HepG2 (cell line): Measurements from ENCODE around the gene NEDD8. TPM values are rescaled to one million over a fixed set of nuclear protein-coding genes. Genes with fewer than 3 reads are reported as not detected.

ENCODE experiments used
- ARNT2 ChIP-seq: sonication (generic); formaldehyde crosslinking; IDR thresholded peaks from 2 replicates; pipeline ENCODE4 v1.8.0; 2022; ENCODE audit warnings: mild to moderate bottlenecking, low read depth, missing genetic modification reagents, moderate library complexity
- BORCS8-MEF2B ChIP-seq: sonication (generic); formaldehyde crosslinking; IDR thresholded peaks from 2 replicates; pipeline ENCODE4 v1.8.0; 2022; ENCODE audit warnings: mild to moderate bottlenecking, missing genetic modification reagents
- CEBPB ChIP-seq: IDR thresholded peaks from 2 replicates; pipeline ENCODE4 v1.6.1; 2011; ENCODE audit warnings: low read depth, low read length, improper control_type of control experiment, borderline replicate concordance
- CHD2 ChIP-seq: IDR thresholded peaks from 2 replicates; pipeline ENCODE4 v1.6.1; 2011; ENCODE audit warnings: low read depth, low read length, improper control_type of control experiment
- ELF4 ChIP-seq: sonication (generic); formaldehyde crosslinking; IDR thresholded peaks from 2 replicates; pipeline ENCODE4 v1.5.0; 2020; ENCODE audit warnings: missing genetic modification reagents, mild to moderate bottlenecking, moderate library complexity, borderline replicate concordance
- GTF2F1 ChIP-seq: fragments of 150-350 bp; IDR thresholded peaks from 2 replicates; pipeline ENCODE4 v1.6.1; 2014; ENCODE audit warnings: low read length
- HNF4G ChIP-seq, 2 experiments: sonication (generic) in 1 of 2; formaldehyde crosslinking in 1 of 2; IDR thresholded peaks; 2 replicates each; pipeline versions ENCODE4 v1.4.0 to v1.6.1; 2011 to 2020; ENCODE audit warnings: borderline replicate concordance in 2 of 2, low read depth in 2 of 2, mild to moderate bottlenecking in 2 of 2, low read length in 1 of 2, missing genetic modification reagents in 1 of 2, moderate library complexity in 1 of 2
- MTA3 ChIP-seq: sonication (generic); formaldehyde crosslinking; IDR thresholded peaks from 2 replicates; pipeline ENCODE4 v1.4.0; 2020; ENCODE audit warnings: missing genetic modification reagents
- NFRKB ChIP-seq: fragments of 450-650 bp; IDR thresholded peaks from 2 replicates; pipeline ENCODE4 v1.6.1; 2017
- PBX3 ChIP-seq: sonication (generic); formaldehyde crosslinking; IDR thresholded peaks from 2 replicates; pipeline ENCODE4 v1.8.1; 2023; ENCODE audit warnings: missing genetic modification reagents, inconsistent platforms, borderline replicate concordance
- PLRG1 ChIP-seq: fragments of 450-650 bp; conservative IDR thresholded peaks from 2 replicates; pipeline ENCODE4 v1.6.1; 2016
- RCOR2 ChIP-seq: IDR thresholded peaks from 2 replicates; pipeline ENCODE4 v1.6.1; 2016; ENCODE audit warnings: missing biosample characterization, missing genetic modification reagents
- SAFB2 ChIP-seq: sonication (generic); formaldehyde crosslinking; IDR thresholded peaks from 2 replicates; pipeline ENCODE4 v1.5.1; 2020; ENCODE audit warnings: missing genetic modification reagents, low read depth, mild to moderate bottlenecking, borderline replicate concordance
- SIN3A ChIP-seq: IDR thresholded peaks from 2 replicates; pipeline ENCODE4 v1.6.1; 2011; ENCODE audit warnings: low read depth, mild to moderate bottlenecking, control low read depth, low read length, borderline replicate concordance
- SRSF1 ChIP-seq: fragments of 200-400 bp; formaldehyde crosslinking; optimal IDR thresholded peaks from 2 replicates; pipeline ENCODE3; 2017; ENCODE audit warnings: mild to moderate bottlenecking, low read depth, low read length, moderate library complexity
- SRY ChIP-seq: sonication (generic); formaldehyde crosslinking; IDR thresholded peaks from 2 replicates; pipeline ENCODE4 v1.8.0; 2022; ENCODE audit warnings: mild to moderate bottlenecking, missing genetic modification reagents
- XBP1 ChIP-seq: sonication (generic); formaldehyde crosslinking; IDR thresholded peaks from 2 replicates; pipeline ENCODE4 v1.5.0; 2020; ENCODE audit warnings: missing genetic modification reagents
- ZNF256 ChIP-seq: sonication (generic); formaldehyde crosslinking; conservative IDR thresholded peaks from 2 replicates; pipeline ENCODE4 v1.4.0; 2020; ENCODE audit warnings: missing genetic modification reagents
- ZNF430 ChIP-seq: sonication (generic); formaldehyde crosslinking; IDR thresholded peaks from 2 replicates; pipeline ENCODE4 v1.9.0; 2021; ENCODE audit warnings: mild to moderate bottlenecking, missing genetic modification reagents
- ZNF552 ChIP-seq: sonication (generic); formaldehyde crosslinking; IDR thresholded peaks from 2 replicates; pipeline ENCODE4 v1.9.0; 2022; ENCODE audit warnings: missing genetic modification reagents, mild to moderate bottlenecking, borderline replicate concordance
- ZNF574 ChIP-seq: sonication (generic); formaldehyde crosslinking; IDR thresholded peaks from 2 replicates; pipeline ENCODE4 v1.4.0; 2020; ENCODE audit warnings: missing genetic modification reagents
- ZNF772 ChIP-seq: sonication (generic); formaldehyde crosslinking; IDR thresholded peaks from 2 replicates; pipeline ENCODE4 v1.5.0; 2020; ENCODE audit warnings: mild to moderate bottlenecking, missing genetic modification reagents
- polyA plus RNA-seq, 8 experiments: library from polyadenylated mRNA; depleted of rRNA in 3 of 8; stranded (reverse) in 7 of 8; unstranded in 1 of 8; fragments of >200 nt; fragmentation: Illumina TruSeq in 4 of 8; extraction: Trizol in 4 of 8; gene quantifications; 2 replicates each; pipeline versions ENCODE4 v1.2.1 to v1.2.3, GENCODE V29; 2011 to 2016; ENCODE audit warnings: low read depth in 4 of 8, missing spikeins in 1 of 8, mixed read lengths in 1 of 8; ENCODE audit not compliant: insufficient read depth in 1 of 8
- total RNA-seq, 5 experiments: library from RNA; depleted of rRNA; stranded (reverse); fragments of >200 nt; fragmentation: Illumina TruSeq; extraction: Trizol; gene quantifications; 2 replicates each; pipeline ENCODE4 v1.2.3, GENCODE V29; 2016; ENCODE audit warnings: low read depth in 1 of 5
- TF ChIP-seq, protein P1 (sequence below): sonication (generic); formaldehyde crosslinking; IDR thresholded peaks from 2 replicates; pipeline ENCODE4 v1.5.0; 2020; ENCODE audit warnings: missing genetic modification reagents, mild to moderate bottlenecking, borderline replicate concordance
- TF ChIP-seq, protein P2 (sequence below): IDR thresholded peaks from 2 replicates; pipeline ENCODE4 v1.6.1; 2016; ENCODE audit warnings: missing genetic modification reagents, missing compliant biosample characterization

NEDD8 gene
- total and polyA plus RNA-seq, 2 of the 13 experiments (the other 11 are each of a cell fraction or from before 2014, with no cell fraction given) = 535 to 713 TPM

- TF ChIP-seq, protein P1, sequence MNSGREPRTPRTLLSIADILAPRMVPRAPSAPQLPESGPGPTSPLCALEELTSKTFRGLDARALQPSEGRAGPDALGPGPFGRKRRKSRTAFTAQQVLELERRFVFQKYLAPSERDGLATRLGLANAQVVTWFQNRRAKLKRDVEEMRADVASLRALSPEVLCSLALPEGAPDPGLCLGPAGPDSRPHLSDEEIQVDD (CRISPR knock-in tag) = peak; percentile 98
- TF ChIP-seq CHD2 (peak; percentile 76), RCOR2 (CRISPR knock-in tag) (peak; percentile 88), PLRG1 (no peak), ARNT2 (CRISPR knock-in tag) (peak; percentile 98), XBP1 (CRISPR knock-in tag) (peak; percentile 89), MTA3 (CRISPR knock-in tag) (0 out of 2 replicates have a peak, but pooled peaks have one; percentile 40), SRY (CRISPR knock-in tag) (no peak), PBX3 (CRISPR knock-in tag) (peak; percentile 42), ZNF430 (CRISPR knock-in tag) (peak; percentile 99), ZNF772 (peak; percentile 100), SIN3A (peak; percentile 100), ELF4 (CRISPR knock-in tag) (no peak; the same call in 1 of the 2 replicates), ZNF552 (CRISPR knock-in tag) (peak; percentile 85), HNF4G (IDR thresholded peaks at IDR 0.05; ENCODE audit: borderline replicate concordance, low read depth, low read length) (peak; percentile 88), HNF4G (CRISPR knock-in tag; IDR thresholded peaks at IDR 0.05; ENCODE audit: borderline replicate concordance, low read depth) (peak; percentile 75), ZNF574 (peak; percentile 98), ZNF256 (CRISPR knock-in tag) (peak; percentile 94), CEBPB (no peak), NFRKB (no peak), BORCS8-MEF2B (peak; percentile 99), SAFB2 (peak; percentile 99; the same call in 1 of the 2 replicates), SRSF1 (peak; percentile 98), GTF2F1 (peak; percentile 86)
- TF ChIP-seq, protein P2, sequence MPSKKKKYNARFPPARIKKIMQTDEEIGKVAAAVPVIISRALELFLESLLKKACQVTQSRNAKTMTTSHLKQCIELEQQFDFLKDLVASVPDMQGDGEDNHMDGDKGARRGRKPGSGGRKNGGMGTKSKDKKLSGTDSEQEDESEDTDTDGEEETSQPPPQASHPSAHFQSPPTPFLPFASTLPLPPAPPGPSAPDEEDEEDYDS (CRISPR knock-in tag) = peak; percentile 75
Observed at GRCh38 chr14:24188251-24189058, 43.7 kb downstream of the NEDD8 start, which contains the start of gene IPO4 (continued).
